NCI-H2029 (cell line): ENCODE results near the gene HYPK.
"Not testable (repeated sequence)": the region's sequence is repeated elsewhere in the genome, so short reads cannot be mapped to it uniquely, and the experiment has no call there.

Source experiments
- DNase-seq: peaks from one replicate; lab custom pipeline; 2025; lab: John Stamatoyannopoulos, UW

The HYPK gene

DNA sequence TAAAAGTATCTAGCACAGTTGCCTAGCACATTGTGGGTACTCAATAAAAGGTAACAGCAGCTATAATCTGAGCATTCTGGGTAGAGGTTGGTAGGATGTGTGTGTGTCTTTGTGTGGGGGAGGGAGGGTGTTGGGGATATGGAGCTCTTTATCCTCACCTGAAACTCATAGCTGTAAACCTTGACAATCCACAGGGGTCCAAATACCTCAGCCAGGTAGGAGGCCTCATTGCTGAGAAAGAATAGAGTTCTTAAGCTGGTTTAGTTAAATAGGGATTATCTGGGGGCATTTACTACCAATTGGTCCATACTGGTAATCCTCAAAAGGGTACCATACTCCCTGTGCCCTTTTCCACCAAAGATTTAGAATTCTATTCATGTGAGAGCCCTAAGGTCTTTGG lies 4.4 kb upstream of the HYPK start:
- no peak for DNase-seq

- no peak for DNase-seq
Observed at GRCh38 chr15:43796566-43796965, 3.8 kb upstream of the HYPK start.

- DNase-seq = no peak
Observed at GRCh38 chr15:43799209-43799944, 1.0 kb upstream of the HYPK start.

- no peak for DNase-seq
Observed at GRCh38 chr15:43799945-43800285, 484 bp upstream of the HYPK start, which contains the start of gene SERINC4. Gene SERINC4 (minus strand): TSS chr15:43800220. CDS start chr15:43799986, 234 bp downstream.

- not testable (repeated sequence) for DNase-seq
Observed at GRCh38 chr15:43802676-43803075, 2.3 kb downstream of the HYPK start.

GRCh38 chr15:43808435-43808950 lies 8.1 kb downstream of the HYPK start:
- DNase-seq = no peak

DNA sequence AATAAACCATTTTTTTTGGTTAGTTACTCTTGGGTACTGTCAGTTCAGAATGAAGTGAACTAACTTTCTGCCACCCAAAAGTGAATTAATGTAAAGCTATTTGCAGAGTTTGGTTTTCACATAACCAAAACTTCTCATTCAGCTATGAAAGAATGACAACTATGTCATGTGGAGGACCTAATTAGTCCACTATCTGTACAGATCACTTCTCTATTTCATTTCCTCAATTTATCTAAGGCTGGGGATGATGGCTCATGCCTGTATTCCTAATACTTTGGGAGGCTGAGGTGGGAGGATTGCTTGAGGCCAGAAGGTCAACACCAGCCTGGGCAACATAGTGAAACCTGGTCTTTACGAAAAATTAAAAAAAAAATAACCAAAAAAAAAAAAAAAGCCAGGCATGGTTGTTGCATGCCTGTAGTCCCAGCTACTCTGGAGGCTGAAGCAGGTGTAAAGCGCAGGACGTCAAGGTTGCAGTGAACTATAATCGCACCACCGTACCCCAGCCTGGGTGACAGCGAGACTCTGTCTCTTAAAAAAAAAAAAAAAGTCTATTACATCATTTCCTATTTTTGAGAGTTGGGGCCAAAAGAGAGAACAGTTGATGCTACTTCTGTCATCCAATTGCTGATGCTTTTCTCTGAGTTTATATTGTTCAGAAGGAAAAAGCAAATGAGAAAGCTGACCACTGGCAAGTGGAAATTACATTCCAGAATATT lies 8.7 kb downstream of the HYPK start:
- no peak for DNase-seq

DNA sequence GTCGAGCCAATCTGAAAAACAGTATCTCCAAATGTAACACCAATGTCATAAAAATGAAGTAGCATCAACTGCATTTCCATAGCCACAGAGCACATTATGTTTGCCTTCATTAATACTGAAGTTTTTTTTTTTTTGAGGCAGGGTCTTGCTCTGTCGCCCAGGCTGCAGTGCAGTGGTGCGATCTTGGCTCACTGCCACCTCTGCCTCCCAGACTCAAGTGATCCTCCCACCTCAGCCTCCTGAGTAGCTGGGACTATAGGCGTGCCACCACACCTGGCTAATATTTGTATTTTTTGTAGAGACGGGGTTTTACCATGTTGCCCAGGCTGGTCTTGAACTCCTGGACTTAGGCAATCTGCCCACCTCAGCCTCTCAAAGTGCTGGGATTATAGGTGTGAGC lies 14.7 kb downstream of the HYPK start:
- not testable (repeated sequence) for DNase-seq

GRCh38 chr15:43821505-43821904 lies 21.1 kb downstream of the HYPK start:
- DNase-seq = no peak

- DNase-seq = peak; percentile 84
Observed at GRCh38 chr15:43824302-43825246, 24.2 kb downstream of the HYPK start, which contains the start of gene MFAP1. Gene MFAP1 (minus strand): TSS chr15:43824690. CDS start chr15:43824569, 121 bp downstream.

DNA sequence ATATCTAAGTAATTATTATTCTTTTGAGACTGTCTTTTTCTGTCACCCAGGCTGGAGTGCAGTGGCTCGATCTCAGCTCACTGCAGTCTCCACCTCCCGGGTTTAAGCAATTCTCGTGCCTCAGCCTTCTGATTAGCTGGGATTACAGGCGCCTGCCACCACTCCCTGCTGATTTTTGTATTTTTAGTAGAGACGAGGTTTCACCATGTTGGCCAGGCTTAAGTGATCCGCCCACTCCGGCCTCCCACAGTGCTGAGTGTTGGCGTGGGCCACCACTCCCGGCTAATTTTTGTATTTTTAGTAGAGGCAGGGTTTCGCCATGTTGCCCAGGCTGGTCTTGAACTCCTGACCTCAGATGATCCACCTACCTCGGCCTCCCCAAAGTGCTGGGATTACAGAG lies 24.9 kb downstream of the HYPK start:
- not testable (repeated sequence) for DNase-seq

GRCh38 chr15:43826029-43826507 lies 25.7 kb downstream of the HYPK start:
- DNase-seq = no peak

DNA sequence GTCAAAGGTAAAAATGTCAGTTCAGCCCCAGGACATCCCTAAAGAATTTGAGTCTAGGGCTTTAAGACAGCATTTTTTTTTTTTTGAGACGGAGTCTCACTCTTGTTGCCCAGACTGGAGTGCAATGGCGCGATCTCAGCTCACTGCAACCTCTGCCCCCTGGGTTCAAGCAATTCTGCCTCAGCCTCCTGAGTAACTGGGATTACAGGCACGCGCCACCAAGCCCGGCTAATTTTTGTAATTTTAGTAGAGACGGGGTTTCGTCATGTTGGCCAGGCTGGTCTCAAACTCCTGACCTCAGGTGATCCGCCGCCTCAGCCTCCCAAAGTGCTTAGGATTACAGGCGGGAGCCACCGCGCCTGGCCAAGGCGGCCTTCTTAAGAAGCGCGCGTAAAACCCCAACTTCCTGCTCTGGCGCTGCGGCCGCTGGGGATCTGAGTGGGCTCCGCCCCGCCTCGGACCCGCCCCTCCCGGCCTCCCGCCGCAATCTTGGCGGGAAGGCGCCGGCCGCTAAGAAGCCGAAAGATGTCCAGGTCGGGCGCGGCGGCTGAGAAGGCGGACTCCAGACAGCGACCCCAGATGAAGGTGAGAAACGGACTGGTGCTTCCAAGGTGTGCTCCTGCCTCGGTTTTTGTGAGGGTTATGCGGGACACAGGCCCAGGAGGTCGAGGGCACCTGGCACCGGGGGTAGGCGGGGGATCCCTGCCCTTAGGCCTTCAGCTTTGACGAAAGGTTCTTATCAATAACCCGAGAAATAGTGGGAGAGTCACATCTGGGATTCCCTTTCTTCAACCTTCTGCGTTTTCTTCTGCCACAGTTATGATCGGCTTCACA lies 26.3 kb downstream of the HYPK start, which contains the start of gene WDR76:
Gene WDR76, plus strand, starts transcription at position 495 of the 834 bp plus-strand sequence. Its CDS starts 31 bp downstream, at position 526.
- DNase-seq = peak; percentile 53

- no peak for DNase-seq
Observed at GRCh38 chr15:43828061-43828657, 27.8 kb downstream of the HYPK start.

DNA sequence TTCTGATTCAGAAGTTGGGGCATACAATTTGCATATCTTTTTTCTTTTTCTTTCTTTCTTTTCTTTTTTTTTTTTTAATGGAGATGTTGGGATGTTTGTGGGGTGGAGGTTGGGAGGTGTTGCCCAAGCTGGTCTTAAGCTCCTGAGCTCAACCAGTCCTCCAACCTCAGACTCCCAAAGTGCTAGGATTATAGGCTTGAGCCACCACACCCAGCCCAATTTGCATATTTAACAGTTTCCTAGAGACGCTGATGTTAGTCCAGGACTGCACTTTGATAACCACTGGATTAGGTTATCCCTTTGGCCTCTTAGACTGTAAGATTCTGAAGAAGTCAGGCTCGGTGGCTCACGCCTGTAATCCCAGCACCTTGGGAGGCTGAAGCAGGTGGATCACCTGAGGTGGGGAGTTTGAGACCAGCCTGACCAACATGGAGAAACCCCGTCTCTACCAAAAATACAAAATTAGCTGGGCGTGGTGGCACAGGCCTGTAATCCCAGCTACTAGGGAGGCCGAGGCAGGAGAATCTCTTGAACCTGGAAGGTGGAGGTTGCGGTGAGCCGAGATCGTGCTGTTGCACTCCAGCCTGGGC lies 29.6 kb downstream of the HYPK start:
- not testable (repeated sequence) for DNase-seq

- not testable (repeated sequence) for DNase-seq
Observed at GRCh38 chr15:43830691-43831275, 30.4 kb downstream of the HYPK start.

DNA sequence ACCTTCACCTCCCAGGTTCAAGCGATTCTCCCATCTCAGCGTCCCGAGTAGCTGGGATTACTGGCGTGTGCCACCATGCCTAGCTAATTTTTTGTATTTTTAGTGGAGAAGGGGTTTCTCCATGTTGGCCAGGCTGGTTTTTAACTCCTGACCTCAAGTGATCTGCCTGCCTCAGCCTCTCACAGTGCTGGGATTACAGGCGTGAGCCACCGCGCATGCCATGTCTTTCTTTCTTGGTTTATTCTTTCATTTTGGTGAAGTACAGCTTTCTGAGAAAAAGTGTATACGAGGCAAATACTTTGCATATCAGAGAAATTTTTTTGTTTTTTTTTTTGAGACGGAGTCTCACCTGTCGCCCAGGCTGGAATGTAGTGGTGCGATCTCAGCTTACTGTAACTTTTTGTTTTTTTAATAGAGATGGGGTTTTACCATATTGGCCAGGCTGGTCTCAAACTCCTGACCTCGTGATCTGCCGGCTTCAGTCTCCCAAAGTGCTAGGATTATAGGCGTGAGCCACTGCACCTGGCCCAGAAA lies 31.2 kb downstream of the HYPK start:
- DNase-seq = not testable (repeated sequence)

- not testable (repeated sequence) for DNase-seq
Observed at GRCh38 chr15:43832485-43832884, 32.1 kb downstream of the HYPK start.

- no peak for DNase-seq
Observed at GRCh38 chr15:43845421-43845820, 45.0 kb downstream of the HYPK start.
